H1 (cell line): Measurements from ENCODE around the gene CEMIP2.
"Not testable (repeated sequence)": the region's sequence is repeated elsewhere in the genome, so short reads cannot be mapped to it uniquely, and the experiment has no call there.

Experiments used
- CBX5 ChIP-seq: fragments of 300-800, 300-1000 bp; sonication (generic); IDR thresholded peaks from 2 replicates; pipeline ENCODE4 v1.7.1; 2016; ENCODE audit warnings: antibody characterized with exemption, low read length, low read depth
- CTBP2 ChIP-seq: IDR thresholded peaks from 2 replicates; pipeline ENCODE4 v1.7.0; 2011; ENCODE audit warnings: borderline replicate concordance, mild to moderate bottlenecking, moderate library complexity, mixed read lengths, low read length; ENCODE audit not compliant: insufficient read depth, insufficient read length
- EZH2 ChIP-seq: fragments of 200-600 bp; sonication (generic); IDR thresholded peaks from 2 replicates; pipeline ENCODE4 v1.7.1; 2012; ENCODE audit warnings: low read depth, mild to moderate bottlenecking, moderate library complexity, low read length, inconsistent platforms; ENCODE audit not compliant: severe bottlenecking
- HDAC2 ChIP-seq, 2 experiments: fragments of 300-600 bp in 1 of 2; sonication (generic) in 1 of 2; IDR thresholded peaks; 2 replicates each; pipeline ENCODE4 v1.6.1; 2011 to 2012; ENCODE audit warnings: low read depth in 2 of 2, low read length in 2 of 2, mild to moderate bottlenecking in 2 of 2, moderate library complexity in 2 of 2, borderline replicate concordance in 1 of 2, inconsistent platforms in 1 of 2
- MAFK ChIP-seq: IDR thresholded peaks from 2 replicates; pipeline ENCODE4 v1.6.1; 2012; ENCODE audit warnings: low read depth, mild to moderate bottlenecking, improper control_type of control experiment, low read length
- POLR2A ChIP-seq, 2 experiments: IDR thresholded peaks; 1 replicate in 1 of 2; 2 replicates in 1 of 2; pipeline ENCODE4 v1.6.1; 2011; ENCODE audit warnings: low read depth in 2 of 2, low read length in 2 of 2, mild to moderate bottlenecking in 2 of 2; ENCODE audit errors: control extremely low read depth in 1 of 2
- RNF2 ChIP-seq: fragments of 200-900, 300-1000 bp; sonication (generic); IDR thresholded peaks from 2 replicates; pipeline ENCODE4 v1.7.1; 2016; ENCODE audit warnings: borderline replicate concordance, low read depth, mild to moderate bottlenecking, antibody characterized with exemption, low read length; ENCODE audit not compliant: poor library complexity, severe bottlenecking; ENCODE audit errors: missing control alignments
- SIRT6 ChIP-seq: IDR thresholded peaks from one replicate; pipeline ENCODE4 v1.7.1; 2012; ENCODE audit warnings: low read length, inconsistent platforms
- TAF1 ChIP-seq: IDR thresholded peaks from 2 replicates; pipeline ENCODE4 v1.6.1; 2011; ENCODE audit warnings: mild to moderate bottlenecking, low read depth, low read length
- TCF12 ChIP-seq: IDR thresholded peaks from 2 replicates; pipeline ENCODE4 v1.6.1; 2011; ENCODE audit warnings: low read depth, mild to moderate bottlenecking, low read length
- TF ChIP-seq, protein P1 (sequence below), 3 experiments: IDR thresholded peaks; 1 replicate in 2 of 3; 2 replicates in 1 of 3; pipeline versions ENCODE4 v1.5.1 to v1.6.1; 2011; ENCODE audit warnings: low read length in 3 of 3, mild to moderate bottlenecking in 3 of 3, inconsistent platforms in 2 of 3, low read depth in 1 of 3, moderate library complexity in 1 of 3; ENCODE audit not compliant: insufficient read depth in 1 of 3; ENCODE audit errors: control extremely low read depth in 1 of 3
- TF ChIP-seq, protein P2 (sequence below): IDR thresholded peaks from 2 replicates; pipeline ENCODE4 v1.6.1; 2012; ENCODE audit warnings: inconsistent platforms

DNA sequence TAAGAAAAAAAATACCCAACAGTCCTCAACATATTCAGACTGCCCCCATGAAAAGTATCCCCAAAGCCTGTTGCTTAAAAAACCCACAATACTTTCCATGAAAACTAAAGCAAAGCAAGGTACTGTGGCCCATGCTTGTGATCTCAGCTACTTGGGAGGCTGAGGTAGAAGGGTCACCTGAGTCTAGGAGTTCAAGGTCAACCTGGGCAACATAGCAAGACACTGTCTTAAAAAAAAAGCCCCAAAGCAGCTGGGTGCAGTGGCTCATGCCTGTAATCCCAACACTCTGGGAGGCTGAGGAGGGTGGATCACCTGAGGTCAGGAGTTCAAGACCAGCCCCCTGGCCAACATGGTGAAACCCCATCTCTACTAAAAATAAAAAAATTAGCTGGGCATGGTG is 76.7 kb downstream of the CEMIP2 start:
- TF ChIP-seq CBX5; HDAC2 (IDR thresholded peaks at IDR 0.05; ENCODE audit: borderline replicate concordance in 1 of 2, low read depth in 2 of 2, low read length in 2 of 2); TAF1; CTBP2; RNF2; TCF12; EZH2; SIRT6; MAFK; POLR2A (IDR thresholded peaks at IDR 0.05; ENCODE audit: control extremely low read depth in 1 of 2, low read depth in 2 of 2, low read length in 2 of 2): not testable (repeated sequence)
- TF ChIP-seq, protein P1, sequence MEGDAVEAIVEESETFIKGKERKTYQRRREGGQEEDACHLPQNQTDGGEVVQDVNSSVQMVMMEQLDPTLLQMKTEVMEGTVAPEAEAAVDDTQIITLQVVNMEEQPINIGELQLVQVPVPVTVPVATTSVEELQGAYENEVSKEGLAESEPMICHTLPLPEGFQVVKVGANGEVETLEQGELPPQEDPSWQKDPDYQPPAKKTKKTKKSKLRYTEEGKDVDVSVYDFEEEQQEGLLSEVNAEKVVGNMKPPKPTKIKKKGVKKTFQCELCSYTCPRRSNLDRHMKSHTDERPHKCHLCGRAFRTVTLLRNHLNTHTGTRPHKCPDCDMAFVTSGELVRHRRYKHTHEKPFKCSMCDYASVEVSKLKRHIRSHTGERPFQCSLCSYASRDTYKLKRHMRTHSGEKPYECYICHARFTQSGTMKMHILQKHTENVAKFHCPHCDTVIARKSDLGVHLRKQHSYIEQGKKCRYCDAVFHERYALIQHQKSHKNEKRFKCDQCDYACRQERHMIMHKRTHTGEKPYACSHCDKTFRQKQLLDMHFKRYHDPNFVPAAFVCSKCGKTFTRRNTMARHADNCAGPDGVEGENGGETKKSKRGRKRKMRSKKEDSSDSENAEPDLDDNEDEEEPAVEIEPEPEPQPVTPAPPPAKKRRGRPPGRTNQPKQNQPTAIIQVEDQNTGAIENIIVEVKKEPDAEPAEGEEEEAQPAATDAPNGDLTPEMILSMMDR (IDR thresholded peaks at IDR 0.05; ENCODE audit: control extremely low read depth in 1 of 3, insufficient read depth in 1 of 3, low read depth in 1 of 3, low read length in 3 of 3): not testable (repeated sequence)
- TF ChIP-seq, protein P2, sequence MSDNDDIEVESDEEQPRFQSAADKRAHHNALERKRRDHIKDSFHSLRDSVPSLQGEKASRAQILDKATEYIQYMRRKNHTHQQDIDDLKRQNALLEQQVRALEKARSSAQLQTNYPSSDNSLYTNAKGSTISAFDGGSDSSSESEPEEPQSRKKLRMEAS: not testable (repeated sequence)
